Activated naive CD8-positive, alpha-beta T cell treated with anti-CD3 and anti-CD28 coated beads, Interleukin-2, amount 50 U/mL, for 16 hours (primary cell): ENCODE data around the gene NLGN4X.
"Not testable (repeated sequence)": the region's sequence is repeated elsewhere in the genome, so short reads cannot be mapped to it uniquely, and the experiment has no call there.

Experiments used
- DNase-seq: peaks from one replicate; pipeline ENCODE4 v3.0.0-alpha.2; 2020; ENCODE audit warnings: low read depth, low spot score

Gene NLGN4X

DNA sequence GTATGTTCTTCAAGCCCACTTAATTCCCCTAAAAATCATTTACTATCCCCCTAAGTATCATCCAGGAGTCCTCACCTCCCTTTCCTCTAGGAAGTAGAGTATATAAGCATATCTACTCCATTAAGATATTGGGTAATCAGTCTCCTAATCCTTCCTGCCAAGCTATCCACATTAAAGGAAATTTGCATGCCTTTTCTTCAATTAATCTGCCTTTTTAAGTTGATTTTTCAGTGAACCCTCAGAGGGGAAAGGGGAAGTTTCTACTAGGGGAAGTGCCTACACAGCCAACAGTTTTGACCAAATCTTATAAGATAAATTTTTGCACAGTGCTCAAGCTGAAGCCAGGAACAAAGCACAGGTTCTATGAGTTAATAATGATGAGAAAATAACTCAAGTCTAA is 222.8 kb downstream of the NLGN4X start:
- no peak for DNase-seq

DNA sequence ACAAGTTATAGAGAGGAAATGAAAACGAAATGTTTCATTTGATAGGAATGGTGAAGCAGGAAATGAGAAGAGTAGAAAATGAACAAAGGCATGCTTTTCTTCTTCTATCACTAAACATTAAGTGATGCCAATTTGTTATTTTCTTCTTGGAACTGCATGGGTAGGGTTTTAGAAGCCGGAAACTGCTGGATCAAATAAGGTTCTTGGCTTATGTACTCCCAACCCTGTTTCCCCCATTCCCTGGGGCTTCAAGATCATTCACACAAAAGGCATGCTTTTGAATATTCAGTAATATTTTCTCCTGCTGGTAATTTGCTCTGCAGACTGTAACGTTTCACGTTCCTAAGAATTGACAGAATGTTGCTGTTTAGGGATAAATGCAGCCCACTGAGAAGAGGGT is 224.1 kb downstream of the NLGN4X start:
- no peak for DNase-seq

DNA sequence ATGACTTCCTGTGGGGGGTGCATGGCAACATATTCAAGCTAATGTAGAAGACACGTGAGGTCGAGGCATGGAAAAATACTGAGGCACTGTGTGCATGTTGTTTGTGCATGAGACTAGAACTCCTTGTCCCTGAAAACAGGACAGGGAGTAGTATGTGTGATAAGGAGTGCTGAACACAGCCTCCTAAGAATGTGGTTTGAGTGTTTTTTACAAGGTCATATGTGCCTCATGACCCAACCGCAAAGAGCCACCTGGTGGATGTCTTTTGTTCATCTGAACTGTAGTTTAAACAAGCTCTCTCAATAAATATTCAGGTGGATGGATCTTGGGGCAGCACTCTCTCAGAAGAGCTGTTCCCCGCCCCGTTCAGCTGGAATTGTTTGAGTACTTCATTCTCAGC is 226.6 kb downstream of the NLGN4X start:
- DNase-seq, result no peak

DNA sequence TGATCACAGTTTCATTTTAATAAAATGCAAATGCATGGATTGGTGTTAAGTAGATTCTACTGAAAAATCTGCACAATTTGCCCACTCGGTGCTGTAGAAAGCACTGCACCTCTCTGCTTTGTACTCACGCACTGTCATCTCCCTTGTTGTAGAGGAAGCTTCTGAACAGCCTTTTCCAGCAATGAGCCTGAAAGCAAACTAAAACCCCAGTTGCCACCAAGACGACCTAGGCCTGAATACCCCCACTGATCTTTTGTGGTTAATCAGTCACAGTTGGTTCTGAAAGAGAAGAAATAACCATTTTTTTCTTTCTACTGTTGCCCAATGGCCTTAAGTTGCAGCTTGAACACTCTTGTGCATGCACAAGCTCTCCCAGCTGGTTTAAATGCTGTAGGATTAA is 229.8 kb downstream of the NLGN4X start:
- DNase-seq, result no peak

GRCh38 chrX:5998456-5998855 is 230.2 kb downstream of the NLGN4X start:
- no peak for DNase-seq

DNA sequence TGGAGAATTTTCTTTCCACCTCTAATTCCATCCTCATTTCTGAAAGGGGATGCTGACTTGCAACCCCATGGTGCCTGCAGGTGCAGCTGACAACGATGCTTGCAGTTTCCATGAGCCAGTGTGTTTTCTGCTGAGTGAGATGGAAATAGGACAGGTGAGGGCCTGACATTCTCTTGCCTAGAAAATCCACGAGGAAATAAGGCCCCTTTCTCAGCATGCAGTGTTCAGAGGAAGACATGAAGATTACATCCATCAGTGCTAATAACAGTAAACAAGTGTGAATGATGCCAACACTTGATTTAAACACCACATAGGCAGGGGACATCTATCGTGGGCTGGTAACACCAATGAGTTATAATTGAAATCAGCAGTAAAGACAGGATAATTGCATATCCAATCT is 237.3 kb downstream of the NLGN4X start:
- no peak for DNase-seq

- DNase-seq, result no peak
These were observed 249.3 kb downstream of the NLGN4X start for GRCh38 chrX:5979338-5979737.

GRCh38 chrX:5976332-5976731 is 252.3 kb downstream of the NLGN4X start:
- DNase-seq, result no peak

GRCh38 chrX:5971300-5971699 is 257.4 kb downstream of the NLGN4X start:
- DNase-seq, result no peak

GRCh38 chrX:5965406-5965805 is 263.3 kb downstream of the NLGN4X start:
- DNase-seq, result no peak

GRCh38 chrX:5959286-5959685 is 269.4 kb downstream of the NLGN4X start:
- no peak for DNase-seq

- no peak for DNase-seq
These were observed 270.1 kb downstream of the NLGN4X start for GRCh38 chrX:5958523-5958922.

DNA sequence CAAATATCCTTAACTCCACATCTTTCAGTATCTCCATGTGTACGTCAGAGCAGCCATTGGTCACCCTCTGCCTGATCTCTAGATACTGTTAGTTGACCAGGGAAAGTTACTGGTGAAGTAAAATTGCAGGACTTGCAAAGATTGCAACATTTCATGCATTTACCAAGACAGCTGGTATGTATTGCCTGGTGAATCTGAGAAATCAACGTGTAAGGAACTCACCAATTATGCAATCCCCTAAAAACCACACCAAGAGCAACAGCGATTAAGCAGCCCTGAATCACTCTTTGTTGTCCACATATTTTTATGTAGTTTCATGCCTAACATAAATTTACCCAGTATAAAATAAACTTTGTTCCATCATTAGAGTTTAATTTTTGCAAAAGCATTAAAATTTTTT is 271.2 kb downstream of the NLGN4X start:
- no peak for DNase-seq

DNA sequence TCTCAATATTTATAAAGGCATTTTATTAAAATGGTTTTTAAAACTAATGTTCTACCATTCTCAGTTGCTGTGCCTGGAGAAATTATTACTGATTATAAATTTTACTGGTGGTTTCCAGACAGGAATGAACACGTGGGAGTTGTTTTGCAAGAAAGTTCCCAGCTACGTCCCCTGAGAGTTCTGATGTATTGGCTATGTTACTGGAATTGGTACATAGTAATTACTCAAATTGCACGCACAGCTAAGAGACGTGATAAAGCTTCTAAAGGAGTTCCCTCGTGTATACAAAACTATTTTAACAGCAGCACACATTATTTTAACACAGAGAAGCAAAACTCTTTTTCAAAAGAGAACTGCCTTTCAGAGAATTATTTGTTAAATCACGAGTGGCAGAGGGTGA is 292.2 kb downstream of the NLGN4X start:
- DNase-seq, result no peak

DNA sequence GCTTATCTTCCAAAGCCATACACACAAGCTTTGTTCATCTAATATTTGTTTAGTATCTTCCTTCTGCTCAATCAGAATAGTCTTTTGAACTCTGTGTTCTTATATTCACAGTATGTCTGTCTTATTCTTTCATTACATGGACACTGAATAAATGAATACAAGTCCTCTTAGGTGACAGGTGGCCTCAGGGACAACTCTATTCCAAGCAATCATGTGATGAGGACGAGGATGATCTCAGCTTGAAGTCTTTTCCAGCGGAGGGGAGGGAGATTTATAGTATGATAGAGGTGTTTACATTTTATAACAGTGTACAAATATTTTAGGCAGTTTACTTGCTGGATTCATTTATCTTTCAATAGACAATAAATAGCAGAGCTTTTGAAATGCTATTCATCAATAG is 300.4 kb downstream of the NLGN4X start:
- no peak for DNase-seq

DNA sequence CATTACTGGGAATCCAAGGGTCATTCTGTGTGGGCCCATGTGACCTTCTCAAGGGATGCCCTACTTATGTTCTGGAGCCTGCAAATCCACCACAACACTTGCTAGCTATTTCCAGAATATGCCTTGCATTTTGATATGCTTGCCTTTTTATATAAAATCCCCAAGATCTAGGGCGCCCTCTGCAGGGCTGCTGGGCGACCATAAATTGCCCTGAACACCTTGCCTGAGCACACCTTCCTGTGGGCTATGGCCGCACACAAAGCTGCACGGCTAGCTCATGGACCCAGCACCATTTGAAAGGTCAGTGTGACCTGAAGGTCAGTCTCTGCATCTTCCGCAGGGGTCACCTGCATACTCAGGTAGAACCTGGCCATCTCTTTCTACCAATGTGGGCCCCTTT is 311.7 kb downstream of the NLGN4X start:
- DNase-seq, result no peak

DNA sequence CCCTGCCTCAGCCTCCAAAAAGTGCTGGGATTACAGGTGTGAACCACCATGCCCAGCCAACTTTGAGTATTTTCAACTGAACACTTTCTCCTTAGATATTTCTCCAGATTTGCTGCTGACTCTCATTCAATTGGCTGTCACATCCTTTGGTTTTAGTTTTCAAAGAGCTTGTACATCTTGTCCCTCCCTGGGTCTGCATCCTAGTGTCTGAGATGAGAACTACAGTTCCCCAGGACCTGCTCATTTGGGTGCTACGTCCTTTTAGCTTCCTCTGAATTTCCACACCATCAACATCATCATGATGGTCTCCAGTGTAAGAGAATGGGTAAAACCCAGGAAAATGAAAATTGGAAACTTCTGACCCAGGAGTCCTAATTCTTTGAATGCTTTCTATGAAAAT is 312.9 kb downstream of the NLGN4X start:
- DNase-seq, result no peak

DNA sequence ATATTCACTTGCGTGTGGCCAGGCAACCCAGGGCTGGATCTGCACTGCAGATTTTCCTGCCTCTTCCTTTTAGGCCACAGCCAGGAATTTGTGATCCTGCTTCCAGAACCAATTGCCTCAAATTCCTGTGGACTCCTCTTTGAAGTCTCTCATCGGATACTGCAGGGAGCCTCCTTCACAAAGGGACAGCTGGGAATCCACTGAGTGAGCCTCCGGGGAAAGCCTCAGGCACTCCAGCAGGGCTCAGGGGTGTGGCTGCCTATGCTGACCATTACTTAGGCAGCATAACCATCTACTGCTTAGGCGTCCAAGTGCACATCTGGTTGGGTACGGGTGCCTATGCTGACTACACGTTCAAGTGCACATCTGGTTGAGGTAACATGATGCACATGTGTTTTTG is 321.5 kb downstream of the NLGN4X start:
- DNase-seq, result no peak

DNA sequence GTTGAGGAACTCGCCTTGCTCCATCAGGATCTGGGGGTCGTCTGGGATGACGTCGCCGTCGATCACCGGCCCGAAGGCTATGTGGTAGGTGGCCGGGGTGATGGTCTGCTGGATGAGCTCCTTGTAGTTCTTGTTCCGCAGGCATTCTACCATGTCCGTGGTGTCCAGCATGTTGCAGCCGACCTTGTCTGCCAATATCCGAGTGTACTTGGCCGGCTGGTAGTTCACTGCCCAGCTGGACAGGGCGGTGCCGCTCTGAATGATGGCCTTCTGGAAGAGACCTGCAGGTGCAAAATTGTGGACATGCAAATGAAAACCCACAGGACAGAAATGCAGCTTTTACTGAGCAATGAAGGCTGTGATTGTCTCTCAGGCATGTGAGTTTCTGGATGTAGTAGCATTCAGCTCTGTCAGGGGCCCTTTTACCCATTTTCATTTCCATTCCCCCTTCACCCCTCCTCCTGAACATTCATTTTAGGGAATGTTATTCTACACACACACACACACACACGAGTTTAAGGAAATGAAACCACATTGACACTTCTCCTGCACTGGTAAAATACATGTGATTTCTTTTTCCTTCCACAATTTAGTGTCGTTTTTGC is 325.0 kb downstream of the NLGN4X start:
- DNase-seq, result not testable (repeated sequence)

GRCh38 chrX:5898463-5898862 is 330.2 kb downstream of the NLGN4X start:
- DNase-seq, result no peak

DNA sequence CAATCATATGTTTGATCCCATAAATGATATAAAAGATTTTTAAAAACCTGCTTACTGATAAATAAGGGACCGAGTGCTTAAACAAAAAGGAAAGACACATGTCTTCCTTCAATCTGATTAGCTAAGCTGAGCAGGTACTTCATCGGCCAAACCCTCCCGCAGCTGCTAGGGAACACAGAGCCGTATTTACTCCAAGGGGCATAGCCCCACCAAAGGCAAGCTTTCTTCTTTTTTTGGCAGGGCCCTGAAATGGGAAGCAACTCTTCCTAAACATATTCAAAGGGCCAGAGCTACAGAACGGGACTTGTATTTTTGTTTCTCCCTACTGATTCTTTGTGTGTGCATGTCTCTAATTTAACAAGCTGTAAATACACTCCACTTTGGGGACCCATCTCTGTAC is 337.3 kb downstream of the NLGN4X start:
- DNase-seq, result no peak

GRCh38 chrX:5876984-5877596 is 351.6 kb downstream of the NLGN4X start:
- DNase-seq, result no peak

GRCh38 chrX:5870238-5870637 is 358.4 kb downstream of the NLGN4X start:
- no peak for DNase-seq

GRCh38 chrX:5869786-5870185 is 358.9 kb downstream of the NLGN4X start:
- no peak for DNase-seq
